Measurements from ENCODE around the gene MYMX. TPM values are rescaled to one million over a fixed set of nuclear protein-coding genes. Genes with fewer than 3 reads are reported as not detected.
A peak's percentile ranks its signal among the peaks of the same experiment; 100 is the strongest.

The MYMX gene
- polyA plus RNA-seq, 2 of the 4 experiments (the other 2 are of a cell fraction) = not detected

GRCh38 chr6:44235891-44236516, 19.3 kb downstream of the MYMX start:
- Histone ChIP-seq H3K4me3 (no peak overlapping the region), H3K4me1 (peaks cover 39% of the 10 kb centered on the region), H3K27ac (peak overlapping the region in 1 of 2 experiments; percentile 96; a peak in 3 of 6 replicates), H3K4me2 (peak overlapping the region; percentile 92; the same call in 1 of the 3 replicates), H3K9me3 (no peaks in the 10 kb centered on the region)
- no peak for DNase-seq (ENCODE audit: low read depth in 1 of 2, low spot score in 1 of 2)
- FAIRE-seq = no peak
- WGBS (ENCODE audit: missing lambda C conversion rate) = 91% methylated on average over 5 of the region's 6 CpGs
- POLR2A ChIA-PET = no interaction called here
- TF ChIP-seq MAFK (IDR thresholded peaks at IDR 0.05; ENCODE audit: partially characterized antibody) (no peak), ATOH8 (CRISPR knock-in tag; IDR thresholded peaks at IDR 0.05; ENCODE audit: low read depth) (no peak), POLR2AphosphoS2 (conservative IDR thresholded peaks at IDR 0.05; ENCODE audit: low read length) (no peak), MAZ (IDR thresholded peaks at IDR 0.05; ENCODE audit: borderline replicate concordance, low read depth, low read length) (no peak)
- CTCF ChIA-PET = interaction anchor here (0.7 to 8.4 kb wide), 11 partner anchors 10 to 467 kb away, joined by 3 to 111 read pairs (median 7); partner anchors contain the start of genes HSP90AB1, MYMX and SLC29A1
- ATAC-seq = no peak

GRCh38 chr6:44237021-44237812, 20.5 kb downstream of the MYMX start:
- no peak for FAIRE-seq
- H3K4me3 ChIP-seq = peak overlapping the region; percentile 62
- peak overlapping the region; percentile 92 for H3K4me2 ChIP-seq
- H3K9me3 ChIP-seq = no peaks in the 10 kb centered on the region
- ChIA-PET CTCF (interaction anchor here (0.7 to 8.4 kb wide), 23 partner anchors 10 to 467 kb away, joined by 3 to 111 read pairs (median 3); partner anchors contain the start of genes HSP90AB1, MYMX, SLC29A1 and VEGFA), POLR2A (interaction anchor here (1.1 to 1.3 kb wide), 2 partner anchors 9 to 13 kb away, joined by 4 to 27 read pairs; partner anchors contain the start of gene HSP90AB1)
- WGBS (ENCODE audit: missing lambda C conversion rate) = 10% methylated on average over 13 of the region's 22 CpGs
- peak overlapping the region; percentile 94 to 96 for H3K27ac ChIP-seq
- ATAC-seq = peak; percentile 92 to 94
- peaks cover 39% of the 10 kb centered on the region for H3K4me1 ChIP-seq
- DNase-seq (ENCODE audit: low read depth in 1 of 2, low spot score in 1 of 2) = peak; percentile 88 to 96
- no peak for TF ChIP-seq CTCF (IDR thresholded peaks at IDR 0.05)
- no peak for TF ChIP-seq EHMT2 (IDR thresholded peaks at IDR 0.05; ENCODE audit: low read depth)
- no peak for TF ChIP-seq ZC3H11A (IDR thresholded peaks at IDR 0.05)
- TF ChIP-seq REST (IDR thresholded peaks at IDR 0.05) = no peak
- peak; percentile 56 for TF ChIP-seq MAFK (IDR thresholded peaks at IDR 0.05; ENCODE audit: partially characterized antibody)
- TF ChIP-seq USF2 (IDR thresholded peaks at IDR 0.05) = no peak
- no peak for TF ChIP-seq NPAS2 (CRISPR knock-in tag; IDR thresholded peaks at IDR 0.05; ENCODE audit: borderline replicate concordance)
- peak; percentile 42; the same call in 1 of the 2 replicates for TF ChIP-seq JUNB (IDR thresholded peaks at IDR 0.05)
- TF ChIP-seq POLR2A (IDR thresholded peaks at IDR 0.05; ENCODE audit: low read length) = peak; percentile 47; the same call in 1 of the 2 replicates
- TF ChIP-seq SREBF2 (IDR thresholded peaks at IDR 0.05) = no peak
- TF ChIP-seq HOXA7 (CRISPR knock-in tag; IDR thresholded peaks at IDR 0.05) = no peak
- no peak for TF ChIP-seq HDAC2 (IDR thresholded peaks at IDR 0.05)
- TF ChIP-seq BCL3 (IDR thresholded peaks at IDR 0.05) = 0 out of 3 replicates have a peak, but pooled peaks have one; percentile 12
- TF ChIP-seq PBX3 (IDR thresholded peaks at IDR 0.05) = peak; percentile 67
- peak; percentile 33; the same call in 1 of the 2 replicates for TF ChIP-seq FOSL2 (IDR thresholded peaks at IDR 0.05)
- TF ChIP-seq FOSL2 (CRISPR knock-in tag; IDR thresholded peaks at IDR 0.05) = peak; percentile 90
- no peak for TF ChIP-seq ATOH8 (CRISPR knock-in tag; IDR thresholded peaks at IDR 0.05; ENCODE audit: low read depth)
- no peak; a peak in 1 of 5 replicates for TF ChIP-seq JUN (IDR thresholded peaks at IDR 0.05)
- no peak for TF ChIP-seq CBX8 (IDR thresholded peaks at IDR 0.05)
- no peak for TF ChIP-seq PHF8 (IDR thresholded peaks at IDR 0.05; ENCODE audit: borderline replicate concordance, low read depth)
- TF ChIP-seq ZFP36 (IDR thresholded peaks at IDR 0.05; ENCODE audit: borderline replicate concordance, partially characterized antibody) = no peak

All from A549 (cell line).